Upper lobe of right lung (tissue), 1 donor: ENCODE measurements around the gene MYO16. TPM values are rescaled to one million over a fixed set of nuclear protein-coding genes. Genes with fewer than 3 reads are reported as not detected.

ENCODE experiments used
- ATAC-seq: fragments of 200-7000 bp; cut with Tn5 transposase; one replicate; pipeline ENCODE4 v1.9.1; 2020; ENCODE audit warnings: mild to moderate bottlenecking, moderate library complexity
- DNase-seq: peaks from one replicate; pipeline ENCODE4 v3.0.0-alpha.2; 2020
- H3K27ac ChIP-seq: fragments of 200-600 bp; one replicate; pipeline ENCODE4 v1.8.0; 2022
- H3K27me3 ChIP-seq: fragments of 200-600 bp; one replicate; pipeline ENCODE4 v1.8.0; 2022; ENCODE audit warnings: mild to moderate bottlenecking
- H3K36me3 ChIP-seq: fragments of 200-600 bp; one replicate; pipeline ENCODE4 v1.8.0; 2022
- H3K4me1 ChIP-seq: fragments of 200-600 bp; one replicate; pipeline ENCODE4 v1.8.0; 2022
- H3K4me3 ChIP-seq: fragments of 200-600 bp; one replicate; pipeline ENCODE4 v1.8.0; 2022; ENCODE audit warnings: mild to moderate bottlenecking
- H3K9me3 ChIP-seq: fragments of 200-600 bp; one replicate; pipeline ENCODE4 v1.8.0; 2022
- CTCF ChIP-seq: fragments of 200-600 bp; IDR thresholded peaks from one replicate; pipeline ENCODE4 v1.8.0; 2022; ENCODE audit warnings: antibody characterized with exemption
- intact Hi-C: fragments of 100-400 bp; cut with DNase I; formaldehyde crosslinking; loops from one replicate; pipeline ENCODE4 v1.11.0; 2022
- total RNA-seq: library from RNA; stranded (reverse); fragmentation: NEBNext Ultra II Directional; extraction: Animal tissue kit (Norgen Biotek cat#: 25700); gene quantifications from one replicate; pipeline ENCODE4 v1.2.1, GENCODE V29; 2021
- donor health status: DM: no; HTN: yes; CAD: no; lungs with severe emphysema.

Gene MYO16
- total RNA-seq, 1 donor from 2014 or later = 0.46 TPM

- Histone ChIP-seq H3K27ac (peak overlapping the region; percentile 52), H3K9me3 (no peaks in the 10 kb centered on the region), H3K4me1 (no peaks in the 10 kb centered on the region), H3K27me3 (no peaks in the 10 kb centered on the region), H3K4me3 (no peak overlapping the region), H3K36me3 (no peaks in the 10 kb centered on the region)
- no peak for DNase-seq
- peak; percentile 61 for ATAC-seq
- no peak for TF ChIP-seq CTCF
- intact Hi-C loops = no loop called here
These were observed 614.0 kb downstream of the MYO16 start for GRCh38 chr13:109243311-109243951.

GRCh38 chr13:109244566-109244965 lies 615.2 kb downstream of the MYO16 start:
- intact Hi-C loops = no loop called here
- Histone ChIP-seq H3K9me3 (no peaks in the 10 kb centered on the region), H3K4me1 (no peaks in the 10 kb centered on the region), H3K27ac (no peak overlapping the region), H3K36me3 (no peaks in the 10 kb centered on the region), H3K27me3 (no peaks in the 10 kb centered on the region), H3K4me3 (no peak overlapping the region)
- ATAC-seq (no peak), DNase-seq (no peak)
- no peak for TF ChIP-seq CTCF

- Histone ChIP-seq H3K27ac (no peak overlapping the region), H3K27me3 (no peaks in the 10 kb centered on the region), H3K36me3 (no peaks in the 10 kb centered on the region), H3K4me3 (no peak overlapping the region), H3K4me1 (no peaks in the 10 kb centered on the region), H3K9me3 (no peaks in the 10 kb centered on the region)
- DNase-seq (no peak), ATAC-seq (no peak)
- no peak for TF ChIP-seq CTCF
- intact Hi-C loops = no loop called here
These were observed 616.6 kb downstream of the MYO16 start for GRCh38 chr13:109246001-109246400.

GRCh38 chr13:109249780-109250528 lies 620.5 kb downstream of the MYO16 start:
- no peaks in the 10 kb centered on the region for H3K4me1 ChIP-seq
- H3K9me3 ChIP-seq = no peaks in the 10 kb centered on the region
- H3K27ac ChIP-seq = no peak overlapping the region
- no peak overlapping the region for H3K4me3 ChIP-seq
- no peak for ATAC-seq
- DNase-seq = no peak
- intact Hi-C loops = no loop called here
- TF ChIP-seq CTCF = no peak
- H3K27me3 ChIP-seq = no peaks in the 10 kb centered on the region
- no peaks in the 10 kb centered on the region for H3K36me3 ChIP-seq

GRCh38 chr13:109251956-109252355 lies 622.5 kb downstream of the MYO16 start:
- intact Hi-C loops = no loop called here
- Histone ChIP-seq H3K27me3 (no peaks in the 10 kb centered on the region), H3K4me1 (no peaks in the 10 kb centered on the region), H3K9me3 (no peaks in the 10 kb centered on the region), H3K4me3 (no peak overlapping the region), H3K36me3 (no peaks in the 10 kb centered on the region), H3K27ac (peak overlapping the region; percentile 27)
- no peak for TF ChIP-seq CTCF
- DNase-seq (no peak), ATAC-seq (no peak)
